Measurements from ENCODE around the gene NEDD4. TPM values are rescaled to one million over a fixed set of nuclear protein-coding genes. Genes with fewer than 3 reads are reported as not detected.

The NEDD4 gene
- total and polyA plus RNA-seq, 4 donors, result 6.9 to 43.4 (median 25.1) TPM

DNA sequence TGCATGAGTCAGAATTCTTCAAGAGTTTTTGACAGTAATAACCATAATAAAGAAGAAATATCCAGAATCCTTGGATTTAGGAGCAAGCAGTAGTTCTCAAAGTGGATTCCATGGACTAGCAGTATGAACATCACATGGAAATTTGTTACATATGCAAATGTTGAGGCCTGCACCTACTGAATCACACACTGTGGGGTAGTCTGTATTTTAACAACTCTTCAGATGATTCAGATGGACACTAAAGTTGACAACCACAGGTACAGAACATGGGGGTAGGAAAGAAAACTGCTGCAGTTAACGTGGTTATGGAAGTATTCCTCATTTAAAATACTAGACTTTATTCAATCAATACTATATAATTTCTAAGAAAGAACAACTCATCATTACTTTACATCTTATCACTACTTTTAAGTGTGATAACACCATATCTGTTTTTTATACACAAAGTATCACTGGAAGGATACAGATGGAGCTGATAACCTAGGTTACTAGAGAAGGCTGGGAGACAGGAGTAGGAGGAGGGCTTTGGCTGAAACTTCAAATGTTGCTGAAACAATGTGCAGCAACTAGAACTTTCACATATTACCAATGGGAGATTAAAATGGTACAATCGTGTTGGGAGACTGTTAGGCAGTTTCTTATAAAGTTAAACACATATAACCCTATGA, 11.7 kb downstream of the NEDD4 start:
- no peak overlapping the region for H3K27ac ChIP-seq (ENCODE audit: low read depth in 1 of 2, low read length in 2 of 2)
- DNase-seq, result no peak
- H3K4me1 ChIP-seq (ENCODE audit: control insufficient read depth in 1 of 2, insufficient read depth in 2 of 2, low read length in 2 of 2), result no peaks in the 10 kb centered on the region
- H3K4me3 ChIP-seq (ENCODE audit: low read length in 2 of 2), result no peak overlapping the region
- intact Hi-C loops (cut with DNase I), result no loop called here
- no peaks in the 10 kb centered on the region for H3K27me3 ChIP-seq (ENCODE audit: control insufficient read depth in 1 of 2, insufficient read depth in 2 of 2, low read length in 1 of 2)
- no peaks in the 10 kb centered on the region for H3K36me3 ChIP-seq (ENCODE audit: control insufficient read depth in 1 of 2, insufficient read depth in 2 of 2, low read length in 1 of 2)
- 54 to 59% methylated on average over 2 of the region's 2 CpGs for WGBS, 2 donors
- no peaks in the 10 kb centered on the region for H3K9me3 ChIP-seq (ENCODE audit: control insufficient read depth, low read length)
- no peak for ATAC-seq (ENCODE audit: low FRiP score)

DNA sequence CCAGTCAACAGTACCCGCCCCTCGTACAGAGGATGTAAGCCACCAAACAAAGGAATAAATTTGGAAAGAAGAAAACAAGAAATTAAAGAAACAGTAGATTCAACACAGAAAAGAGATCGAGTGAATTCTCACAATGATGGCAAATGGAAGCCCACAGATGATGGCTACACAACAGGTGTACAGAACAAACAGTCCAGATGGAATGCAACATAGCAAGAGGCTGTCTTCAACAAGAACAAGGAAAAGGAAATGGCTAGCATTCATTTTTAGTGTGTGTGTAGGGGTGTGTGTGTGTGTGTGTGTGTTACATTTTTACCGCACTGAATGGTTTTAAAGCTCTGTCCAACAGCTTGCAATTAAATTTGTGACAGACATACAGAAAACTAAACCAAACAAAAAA, 12.9 kb downstream of the NEDD4 start:
- Histone ChIP-seq H3K27me3 (ENCODE audit: control insufficient read depth in 1 of 2, insufficient read depth in 2 of 2, low read length in 1 of 2) (no peaks in the 10 kb centered on the region), H3K36me3 (ENCODE audit: control insufficient read depth in 1 of 2, insufficient read depth in 2 of 2, low read length in 1 of 2) (no peaks in the 10 kb centered on the region), H3K4me1 (ENCODE audit: control insufficient read depth in 1 of 2, insufficient read depth in 2 of 2, low read length in 2 of 2) (no peaks in the 10 kb centered on the region), H3K27ac (ENCODE audit: low read depth in 1 of 2, low read length in 2 of 2) (no peak overlapping the region), H3K4me3 (ENCODE audit: low read length in 2 of 2) (no peak overlapping the region), H3K9me3 (ENCODE audit: control insufficient read depth, low read length) (no peaks in the 10 kb centered on the region)
- intact Hi-C loops (cut with DNase I), result no loop called here
- DNase-seq, result no peak
- no peak for ATAC-seq (ENCODE audit: low FRiP score)
- whole genome bisulfite sequencing, 2 donors, result 98% methylated on average over 4 of the region's 4 CpGs

DNA sequence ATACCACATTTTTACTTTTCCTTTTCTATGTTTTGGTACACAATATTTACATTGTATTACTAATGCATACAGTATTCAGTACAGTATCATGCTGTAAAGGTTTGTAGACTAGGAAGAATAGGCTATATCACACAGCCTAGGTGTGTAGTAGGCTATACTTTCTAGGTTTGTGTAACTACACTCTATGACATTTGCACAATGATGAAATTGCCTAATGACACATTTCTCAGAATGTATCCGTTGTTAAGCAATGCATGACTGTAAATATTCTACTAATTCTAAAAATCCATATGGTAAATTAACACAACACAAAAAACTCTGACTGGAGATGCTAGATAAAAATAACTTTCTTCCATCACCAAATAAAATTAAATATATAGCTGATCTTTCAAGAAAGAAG, 16.2 kb downstream of the NEDD4 start:
- Histone ChIP-seq H3K9me3 (ENCODE audit: control insufficient read depth, low read length) (no peaks in the 10 kb centered on the region), H3K4me1 (ENCODE audit: control insufficient read depth in 1 of 2, insufficient read depth in 2 of 2, low read length in 2 of 2) (no peaks in the 10 kb centered on the region), H3K36me3 (ENCODE audit: control insufficient read depth in 1 of 2, insufficient read depth in 2 of 2, low read length in 1 of 2) (no peaks in the 10 kb centered on the region), H3K4me3 (ENCODE audit: low read length in 2 of 2) (no peak overlapping the region), H3K27me3 (ENCODE audit: control insufficient read depth in 1 of 2, insufficient read depth in 2 of 2, low read length in 1 of 2) (no peaks in the 10 kb centered on the region), H3K27ac (ENCODE audit: low read depth in 1 of 2, low read length in 2 of 2) (no peak overlapping the region)
- 95 to 98% methylated on average over 1 of the region's 1 CpG for WGBS, 2 donors
- DNase-seq, result no peak
- intact Hi-C loops (cut with DNase I), result no loop called here
- ATAC-seq (ENCODE audit: low FRiP score), result no peak

DNA sequence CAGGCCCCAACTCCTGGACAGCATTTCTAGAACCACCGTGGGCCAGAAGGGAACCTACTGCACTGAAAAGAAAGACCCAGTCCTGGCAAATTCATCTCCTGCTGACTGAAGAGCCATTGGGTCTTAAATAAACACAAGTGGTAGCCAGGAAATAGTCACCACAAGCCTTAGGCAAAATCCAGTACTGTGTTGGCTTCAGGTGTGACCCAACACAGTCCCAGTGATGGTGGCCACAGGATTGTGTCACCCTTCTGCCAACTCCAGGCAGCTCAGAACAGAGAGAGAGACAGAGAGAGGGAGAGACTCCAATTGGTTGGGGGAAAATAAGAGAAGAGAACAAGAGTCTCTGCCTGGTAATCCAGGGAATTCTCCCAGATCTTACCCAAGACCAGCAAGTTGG, 23.1 kb downstream of the NEDD4 start:
- no peak overlapping the region for H3K4me3 ChIP-seq (ENCODE audit: low read length in 2 of 2)
- intact Hi-C loops (cut with DNase I), result no loop called here
- ATAC-seq (ENCODE audit: low FRiP score) (no peak), DNase-seq (no peak)
- H3K9me3 ChIP-seq (ENCODE audit: control insufficient read depth, low read length), result no peaks in the 10 kb centered on the region
- WGBS, 2 donors, result 94 to 100% methylated on average over 1 of the region's 1 CpG
- H3K36me3 ChIP-seq (ENCODE audit: control insufficient read depth in 1 of 2, insufficient read depth in 2 of 2, low read length in 1 of 2), result no peaks in the 10 kb centered on the region
- no peaks in the 10 kb centered on the region for H3K27me3 ChIP-seq (ENCODE audit: control insufficient read depth in 1 of 2, insufficient read depth in 2 of 2, low read length in 1 of 2)
- H3K27ac ChIP-seq (ENCODE audit: low read depth in 1 of 2, low read length in 2 of 2), result no peak overlapping the region
- H3K4me1 ChIP-seq (ENCODE audit: control insufficient read depth in 1 of 2, insufficient read depth in 2 of 2, low read length in 2 of 2), result no peaks in the 10 kb centered on the region

DNA sequence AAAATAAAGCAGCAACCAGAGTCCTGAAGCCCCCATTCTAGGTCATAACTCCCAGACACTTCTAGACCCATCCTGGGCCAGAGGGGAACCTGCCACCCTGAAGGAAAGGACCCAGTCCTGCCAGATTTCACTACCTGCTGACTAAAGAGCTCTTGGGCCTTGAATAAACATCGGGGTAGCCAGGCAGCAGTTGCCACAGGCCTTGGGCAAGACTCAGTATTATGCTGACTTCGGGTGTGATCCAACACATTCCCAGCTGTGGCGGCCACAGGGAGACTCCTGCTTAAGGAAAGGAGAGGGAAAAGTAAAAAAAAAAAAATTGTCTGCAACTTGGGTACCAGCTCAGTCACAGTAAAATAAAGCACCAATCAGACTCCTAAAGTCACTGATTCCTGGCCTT, 23.8 kb downstream of the NEDD4 start:
- H3K27me3 ChIP-seq (ENCODE audit: control insufficient read depth in 1 of 2, insufficient read depth in 2 of 2, low read length in 1 of 2), result no peaks in the 10 kb centered on the region
- WGBS, 2 donors, result 92 to 95% methylated on average over 3 of the region's 3 CpGs
- no peaks in the 10 kb centered on the region for H3K4me1 ChIP-seq (ENCODE audit: control insufficient read depth in 1 of 2, insufficient read depth in 2 of 2, low read length in 2 of 2)
- no peak overlapping the region for H3K4me3 ChIP-seq (ENCODE audit: low read length in 2 of 2)
- H3K9me3 ChIP-seq (ENCODE audit: control insufficient read depth, low read length), result no peaks in the 10 kb centered on the region
- no peaks in the 10 kb centered on the region for H3K36me3 ChIP-seq (ENCODE audit: control insufficient read depth in 1 of 2, insufficient read depth in 2 of 2, low read length in 1 of 2)
- DNase-seq, result no peak
- H3K27ac ChIP-seq (ENCODE audit: low read depth in 1 of 2, low read length in 2 of 2), result no peak overlapping the region
- ATAC-seq (ENCODE audit: low FRiP score), result no peak
- intact Hi-C loops (cut with DNase I), result no loop called here

DNA sequence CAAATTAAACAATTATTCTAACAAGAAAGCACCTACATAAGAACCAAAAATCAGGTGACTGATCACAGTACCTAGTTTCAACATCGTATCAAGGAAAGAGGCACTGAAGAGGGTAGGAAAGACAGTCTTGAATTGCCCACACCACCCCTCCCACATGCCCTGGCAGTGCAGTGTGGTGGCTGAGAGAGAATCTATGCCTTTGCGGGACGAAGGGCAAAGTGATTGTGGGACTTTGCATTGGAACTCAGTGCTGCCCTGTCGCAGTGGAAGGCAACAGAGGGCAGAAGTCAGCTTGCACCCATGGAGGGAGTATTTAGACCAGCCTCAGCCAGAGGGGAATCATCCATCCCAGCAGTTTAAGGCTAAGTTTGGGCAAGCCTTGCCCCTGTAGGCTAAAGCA, 24.5 kb downstream of the NEDD4 start:
- Histone ChIP-seq H3K9me3 (ENCODE audit: control insufficient read depth, low read length) (no peaks in the 10 kb centered on the region), H3K4me3 (ENCODE audit: low read length in 2 of 2) (no peak overlapping the region), H3K27ac (ENCODE audit: low read depth in 1 of 2, low read length in 2 of 2) (no peak overlapping the region), H3K4me1 (ENCODE audit: control insufficient read depth in 1 of 2, insufficient read depth in 2 of 2, low read length in 2 of 2) (no peaks in the 10 kb centered on the region), H3K36me3 (ENCODE audit: control insufficient read depth in 1 of 2, insufficient read depth in 2 of 2, low read length in 1 of 2) (no peaks in the 10 kb centered on the region), H3K27me3 (ENCODE audit: control insufficient read depth in 1 of 2, insufficient read depth in 2 of 2, low read length in 1 of 2) (no peaks in the 10 kb centered on the region)
- no peak for ATAC-seq (ENCODE audit: low FRiP score)
- intact Hi-C loops (cut with DNase I), result no loop called here
- no peak for DNase-seq
- WGBS, 2 donors, result 93% methylated on average over 4 of the region's 4 CpGs

DNA sequence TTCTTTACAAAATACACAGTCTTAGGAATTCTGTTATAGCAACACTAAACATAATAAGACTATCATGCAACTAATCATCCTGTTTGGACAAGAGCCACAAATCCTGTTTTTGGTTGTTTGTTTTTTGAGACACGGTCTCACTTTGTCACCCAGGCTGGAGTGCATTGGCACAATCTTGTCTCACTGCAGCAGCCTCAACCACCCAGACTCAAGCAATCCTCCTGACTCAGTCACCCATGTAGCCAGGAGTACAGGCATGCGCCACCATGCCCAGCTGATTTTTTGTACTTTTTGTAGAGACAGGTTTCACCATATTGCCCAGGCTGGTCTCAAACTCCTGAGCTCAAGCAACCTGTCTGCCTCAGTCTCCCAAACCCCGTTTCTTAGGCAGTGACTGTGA, 28.3 kb downstream of the NEDD4 start:
- DNase-seq (no peak), ATAC-seq (ENCODE audit: low FRiP score) (no peak)
- intact Hi-C loops (cut with DNase I), result no loop called here
- Histone ChIP-seq H3K27ac (ENCODE audit: low read depth in 1 of 2, low read length in 2 of 2) (no peak overlapping the region), H3K9me3 (ENCODE audit: control insufficient read depth, low read length) (no peaks in the 10 kb centered on the region), H3K4me1 (ENCODE audit: control insufficient read depth in 1 of 2, insufficient read depth in 2 of 2, low read length in 2 of 2) (no peaks in the 10 kb centered on the region), H3K36me3 (ENCODE audit: control insufficient read depth in 1 of 2, insufficient read depth in 2 of 2, low read length in 1 of 2) (no peaks in the 10 kb centered on the region), H3K4me3 (ENCODE audit: low read length in 2 of 2) (no peak overlapping the region), H3K27me3 (ENCODE audit: control insufficient read depth in 1 of 2, insufficient read depth in 2 of 2, low read length in 1 of 2) (no peaks in the 10 kb centered on the region)
- 68 to 80% methylated on average over 3 of the region's 3 CpGs for WGBS, 2 donors

DNA sequence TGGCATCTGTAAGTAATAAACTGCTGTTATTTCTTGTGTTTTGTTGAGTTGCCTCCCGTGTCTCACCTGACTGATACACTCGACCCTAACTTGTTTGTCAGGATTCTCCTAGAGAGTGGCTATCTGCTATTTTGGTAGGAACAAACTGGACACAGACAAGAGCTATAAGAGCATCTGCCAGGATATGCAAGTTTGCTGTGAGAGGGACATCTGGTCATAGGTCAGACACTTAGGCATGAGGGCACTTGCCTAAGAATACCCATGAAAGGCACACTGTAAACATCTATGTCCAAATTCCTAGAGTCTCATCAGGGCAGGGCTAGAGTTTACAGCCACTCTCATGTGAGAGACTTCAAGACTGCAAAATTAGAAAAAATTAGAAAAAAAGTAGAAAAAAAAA, 32.5 kb downstream of the NEDD4 start:
- intact Hi-C loops (cut with DNase I), result no loop called here
- no peaks in the 10 kb centered on the region for H3K36me3 ChIP-seq (ENCODE audit: control insufficient read depth in 1 of 2, insufficient read depth in 2 of 2, low read length in 1 of 2)
- H3K27ac ChIP-seq (ENCODE audit: low read depth in 1 of 2, low read length in 2 of 2), result no peak overlapping the region
- ATAC-seq (ENCODE audit: low FRiP score) (no peak), DNase-seq (no peak)
- no peaks in the 10 kb centered on the region for H3K27me3 ChIP-seq (ENCODE audit: control insufficient read depth in 1 of 2, insufficient read depth in 2 of 2, low read length in 1 of 2)
- H3K4me3 ChIP-seq (ENCODE audit: low read length in 2 of 2), result no peak overlapping the region
- no peaks in the 10 kb centered on the region for H3K9me3 ChIP-seq (ENCODE audit: control insufficient read depth, low read length)
- 74 to 77% methylated on average over 2 of the region's 2 CpGs for WGBS, 2 donors
- no peaks in the 10 kb centered on the region for H3K4me1 ChIP-seq (ENCODE audit: control insufficient read depth in 1 of 2, insufficient read depth in 2 of 2, low read length in 2 of 2)

DNA sequence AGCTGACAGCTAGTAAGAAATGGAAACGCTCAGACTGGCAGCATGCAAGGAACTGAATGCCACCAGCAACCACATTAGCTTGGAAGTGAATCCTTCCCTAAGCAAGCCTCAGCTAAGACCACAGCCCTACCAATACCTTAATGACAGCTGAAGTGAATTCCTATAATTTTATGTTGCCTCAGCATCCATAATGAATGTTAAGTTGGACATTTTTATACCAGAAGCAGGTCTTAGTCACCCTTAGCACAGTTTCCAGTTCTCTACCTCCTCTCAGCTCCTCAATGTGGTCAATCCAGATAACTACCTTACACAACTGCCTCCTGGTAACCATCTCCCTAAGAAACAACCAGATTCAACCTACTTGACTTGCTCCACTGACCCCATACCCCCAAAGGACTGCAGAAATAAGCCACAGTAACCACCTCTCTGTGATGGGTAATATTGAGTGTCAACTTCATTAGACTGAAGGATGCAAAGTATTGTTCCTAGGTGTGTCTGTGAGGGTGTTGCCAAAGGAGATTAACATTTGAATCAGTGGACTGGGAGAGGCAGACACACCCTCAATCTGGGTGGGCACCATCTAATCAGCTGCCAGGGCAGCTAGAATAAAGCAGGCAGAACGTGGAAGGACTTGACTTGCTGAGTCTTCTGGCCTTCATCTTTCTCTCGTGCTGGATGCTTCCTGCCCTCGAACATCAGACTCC, 33.5 kb downstream of the NEDD4 start:
- no peak for DNase-seq
- Histone ChIP-seq H3K9me3 (ENCODE audit: control insufficient read depth, low read length) (no peaks in the 10 kb centered on the region), H3K36me3 (ENCODE audit: control insufficient read depth in 1 of 2, insufficient read depth in 2 of 2, low read length in 1 of 2) (no peaks in the 10 kb centered on the region), H3K4me3 (ENCODE audit: low read length in 2 of 2) (no peak overlapping the region), H3K4me1 (ENCODE audit: control insufficient read depth in 1 of 2, insufficient read depth in 2 of 2, low read length in 2 of 2) (no peaks in the 10 kb centered on the region), H3K27ac (ENCODE audit: low read depth in 1 of 2, low read length in 2 of 2) (no peak overlapping the region), H3K27me3 (ENCODE audit: control insufficient read depth in 1 of 2, insufficient read depth in 2 of 2, low read length in 1 of 2) (no peaks in the 10 kb centered on the region)
- WGBS, 2 donors, result 70 to 77% methylated on average over 4 of the region's 4 CpGs
- intact Hi-C loops (cut with DNase I), result no loop called here
- no peak for ATAC-seq (ENCODE audit: low FRiP score)

All from aorta (tissue), 5 donors.